HG02943 (cell line): ENCODE data around the gene NR1H2.
"Not testable (repeated sequence)": the region's sequence is repeated elsewhere in the genome, so short reads cannot be mapped to it uniquely, and the experiment has no call there.

Experiments used
- ATAC-seq: cut with Tn5 transposase; IDR thresholded peaks from one replicate; pipeline ENCODE4 v1.9.1; 2021; ENCODE audit warnings: mild to moderate bottlenecking, low read depth, moderate library complexity; ENCODE audit not compliant: unreplicated experiment

Gene NR1H2

GRCh38 chr19:50344661-50345318 lies 31.5 kb upstream of the NR1H2 start:
- ATAC-seq = no peak

GRCh38 chr19:50347089-50347581 lies 29.1 kb upstream of the NR1H2 start:
- ATAC-seq = not testable (repeated sequence)

- no peak for ATAC-seq
Measured at GRCh38 chr19:50349277-50350057, 26.8 kb upstream of the NR1H2 start.

GRCh38 chr19:50352242-50352641 lies 24.0 kb upstream of the NR1H2 start:
- no peak for ATAC-seq

GRCh38 chr19:50353487-50353880 lies 22.8 kb upstream of the NR1H2 start:
- ATAC-seq = not testable (repeated sequence)

GRCh38 chr19:50356691-50357177 lies 19.5 kb upstream of the NR1H2 start:
- ATAC-seq = no peak

GRCh38 chr19:50357178-50358100 lies 18.8 kb upstream of the NR1H2 start:
- no peak for ATAC-seq

GRCh38 chr19:50358483-50359327 lies 17.6 kb upstream of the NR1H2 start:
- no peak for ATAC-seq

GRCh38 chr19:50359328-50359818 lies 16.9 kb upstream of the NR1H2 start:
- ATAC-seq = no peak

- no peak for ATAC-seq
Measured at GRCh38 chr19:50361290-50362029, 14.8 kb upstream of the NR1H2 start.

- ATAC-seq = no peak
Measured at GRCh38 chr19:50362030-50362412, 14.2 kb upstream of the NR1H2 start.

- ATAC-seq = no peak
Measured at GRCh38 chr19:50362656-50363424, 13.4 kb upstream of the NR1H2 start.

- no peak for ATAC-seq
Measured at GRCh38 chr19:50365434-50366306, 10.6 kb upstream of the NR1H2 start, which contains the start of gene NAPSA. NAPSA (minus strand) TSS chr19:50365639; CDS start chr19:50365621, 18 bp downstream.

- ATAC-seq = peak; percentile 54
Measured at GRCh38 chr19:50368649-50369570, 7.3 kb upstream of the NR1H2 start.

GRCh38 chr19:50371914-50372475 lies 4.3 kb upstream of the NR1H2 start:
- no peak for ATAC-seq

GRCh38 chr19:50377051-50377461 lies 799 bp downstream of the NR1H2 start:
- ATAC-seq = peak; percentile 4
